Chondrocyte (in vitro differentiated cells): ENCODE measurements around the gene NPEPPS. TPM values are rescaled to one million over a fixed set of nuclear protein-coding genes. Genes with fewer than 3 reads are reported as not detected.

ENCODE experiments used
- DNase-seq: peaks from one replicate; pipeline ENCODE4 v3.0.0; 2021; ENCODE audit warnings: mixed read lengths, low spot score
- H3K27ac Mint-ChIP-seq: one replicate; pipeline ENCODE4 v1.8.0; 2021; ENCODE audit warnings: mild to moderate bottlenecking, moderate library complexity, mixed read lengths; ENCODE audit not compliant: unreplicated experiment
- H3K27me3 Mint-ChIP-seq: 2 replicates; pipeline ENCODE4 v1.8.0; 2021; ENCODE audit warnings: low read depth, mixed read lengths
- H3K36me3 Mint-ChIP-seq: 2 replicates; pipeline ENCODE4 v1.8.0; 2021; ENCODE audit warnings: low read depth, mixed read lengths
- H3K4me1 Mint-ChIP-seq: 2 replicates; pipeline ENCODE4 v1.8.0; 2021; ENCODE audit warnings: low read depth, mild to moderate bottlenecking, mixed read lengths
- H3K4me3 Mint-ChIP-seq: one replicate; pipeline ENCODE4 v1.8.0; 2021; ENCODE audit warnings: mild to moderate bottlenecking, moderate library complexity, mixed read lengths; ENCODE audit not compliant: unreplicated experiment
- H3K9me3 Mint-ChIP-seq: 2 replicates; pipeline ENCODE4 v1.8.0; 2021; ENCODE audit warnings: low read depth, mixed read lengths
- total RNA-seq: library from RNA; stranded (reverse); gene quantifications from 3 replicates; pipeline ENCODE4 v1.2.1, GENCODE V29; 2021
- TF ChIP-seq, protein P1 (sequence below): fragments of 200-600 bp; sonication (generic); IDR thresholded peaks from 2 replicates; pipeline ENCODE4 v1.5.0; 2021; ENCODE audit warnings: antibody characterized with exemption, mild to moderate bottlenecking, moderate library complexity

Gene NPEPPS
- total RNA-seq, 1 donor from 2014 or later = 113 TPM

DNA sequence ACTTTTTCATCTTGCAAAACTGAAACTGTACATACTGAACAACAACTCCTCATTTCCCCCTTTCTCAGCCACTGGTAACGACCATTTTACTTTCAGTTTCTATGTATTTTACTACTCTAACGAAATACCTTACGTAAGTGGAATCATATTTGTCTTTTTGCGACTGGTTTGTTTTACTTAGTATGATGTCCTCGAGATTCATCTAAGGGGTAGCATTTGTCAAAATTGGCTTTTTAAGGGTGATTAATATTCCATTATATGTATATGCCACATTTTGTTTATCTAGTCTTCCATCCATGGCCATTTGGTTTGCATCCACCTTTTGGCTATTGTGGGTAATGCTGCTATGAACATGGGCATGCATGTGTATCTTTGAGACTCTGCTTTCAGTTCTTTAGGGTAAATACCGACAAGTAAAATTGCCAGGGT lies 129.2 kb downstream of the NPEPPS start:
- Mint-ChIP-seq H3K36me3 (peaks cover 30% of the 10 kb centered on the region), H3K27me3 (no peaks in the 10 kb centered on the region), H3K27ac (no peak overlapping the region), H3K9me3 (no peaks in the 10 kb centered on the region), H3K4me3 (no peak overlapping the region), H3K4me1 (peaks cover 5% of the 10 kb centered on the region)
- no peak for DNase-seq
- TF ChIP-seq, protein P1, sequence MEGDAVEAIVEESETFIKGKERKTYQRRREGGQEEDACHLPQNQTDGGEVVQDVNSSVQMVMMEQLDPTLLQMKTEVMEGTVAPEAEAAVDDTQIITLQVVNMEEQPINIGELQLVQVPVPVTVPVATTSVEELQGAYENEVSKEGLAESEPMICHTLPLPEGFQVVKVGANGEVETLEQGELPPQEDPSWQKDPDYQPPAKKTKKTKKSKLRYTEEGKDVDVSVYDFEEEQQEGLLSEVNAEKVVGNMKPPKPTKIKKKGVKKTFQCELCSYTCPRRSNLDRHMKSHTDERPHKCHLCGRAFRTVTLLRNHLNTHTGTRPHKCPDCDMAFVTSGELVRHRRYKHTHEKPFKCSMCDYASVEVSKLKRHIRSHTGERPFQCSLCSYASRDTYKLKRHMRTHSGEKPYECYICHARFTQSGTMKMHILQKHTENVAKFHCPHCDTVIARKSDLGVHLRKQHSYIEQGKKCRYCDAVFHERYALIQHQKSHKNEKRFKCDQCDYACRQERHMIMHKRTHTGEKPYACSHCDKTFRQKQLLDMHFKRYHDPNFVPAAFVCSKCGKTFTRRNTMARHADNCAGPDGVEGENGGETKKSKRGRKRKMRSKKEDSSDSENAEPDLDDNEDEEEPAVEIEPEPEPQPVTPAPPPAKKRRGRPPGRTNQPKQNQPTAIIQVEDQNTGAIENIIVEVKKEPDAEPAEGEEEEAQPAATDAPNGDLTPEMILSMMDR = peak; percentile 9

DNA sequence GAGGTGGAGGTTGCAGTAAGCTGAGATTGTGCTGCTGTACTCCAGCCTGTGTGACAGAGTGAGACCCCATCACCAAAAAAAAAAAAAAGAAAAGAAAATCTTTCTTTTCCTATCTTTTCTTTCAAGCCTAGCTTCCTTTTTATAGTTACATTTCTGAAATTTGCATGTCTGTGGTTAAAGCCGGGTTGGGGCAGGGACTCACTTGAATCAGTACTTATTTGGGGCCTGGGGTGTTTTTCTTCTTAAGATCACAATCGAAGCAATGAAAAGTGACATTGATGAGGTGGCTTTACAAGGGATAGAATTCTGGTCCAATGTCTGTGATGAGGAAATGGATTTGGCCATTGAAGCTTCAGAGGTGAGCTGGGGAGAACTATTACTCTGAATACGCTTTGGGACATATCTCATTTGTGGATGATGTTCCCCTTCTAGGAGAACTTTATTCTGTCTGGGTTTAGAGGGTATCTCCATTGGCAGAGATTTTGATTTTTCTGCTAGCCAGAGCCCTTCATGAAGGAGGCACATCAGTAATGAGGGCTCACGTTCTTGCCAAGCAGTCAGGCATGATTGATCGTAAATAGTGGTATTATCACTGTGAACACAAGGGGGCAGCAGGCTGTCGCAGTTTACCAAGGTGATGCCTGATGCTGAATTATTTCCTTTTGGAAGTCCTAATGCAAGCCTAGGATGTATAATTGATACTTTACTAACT lies 133.2 kb downstream of the NPEPPS start:
- Mint-ChIP-seq H3K4me1 (no peaks in the 10 kb centered on the region), H3K9me3 (no peaks in the 10 kb centered on the region), H3K36me3 (peaks cover 32% of the 10 kb centered on the region), H3K27ac (no peak overlapping the region), H3K27me3 (no peaks in the 10 kb centered on the region), H3K4me3 (no peak overlapping the region)
- DNase-seq = no peak
- TF ChIP-seq, protein P1 = peak; percentile 86

DNA sequence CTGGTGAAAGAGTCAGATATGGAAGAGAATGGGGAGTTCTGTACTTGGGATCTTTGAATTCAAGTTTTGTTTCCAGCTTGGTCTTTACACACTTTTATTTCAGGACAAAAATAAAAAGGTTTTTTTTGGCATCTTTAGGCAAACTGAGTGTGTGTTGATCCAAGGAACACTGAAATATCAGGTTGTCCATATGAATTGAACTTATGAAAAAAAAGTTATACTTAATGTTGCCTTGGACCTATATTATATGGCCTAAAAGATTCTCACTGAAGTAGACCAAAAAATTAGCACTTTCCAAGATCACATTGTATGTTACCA lies 133.7 kb downstream of the NPEPPS start:
- Mint-ChIP-seq H3K4me1 (no peaks in the 10 kb centered on the region), H3K4me3 (no peak overlapping the region), H3K9me3 (no peaks in the 10 kb centered on the region), H3K36me3 (peaks cover 33% of the 10 kb centered on the region), H3K27ac (no peak overlapping the region), H3K27me3 (no peaks in the 10 kb centered on the region)
- TF ChIP-seq, protein P1 = peak; percentile 59
- DNase-seq = no peak

DNA sequence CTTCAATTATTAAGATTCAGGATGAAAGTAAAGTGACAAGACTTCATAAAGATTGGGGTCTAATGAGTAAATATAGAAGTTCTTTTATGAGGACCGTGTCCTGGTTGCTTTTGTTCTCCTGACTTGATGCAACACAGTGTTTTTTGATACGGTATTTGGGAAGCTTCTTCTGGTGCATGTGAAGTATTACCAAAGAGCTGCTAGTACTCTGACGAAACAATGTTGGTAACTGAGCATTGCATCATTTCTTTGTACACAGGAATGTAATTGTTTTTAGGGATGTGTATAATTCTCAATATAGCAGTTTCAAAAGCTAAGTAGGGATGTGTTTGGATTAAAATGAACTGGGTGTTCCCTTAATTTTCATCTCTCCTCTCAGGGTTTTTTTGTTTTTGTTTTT lies 134.7 kb downstream of the NPEPPS start:
- H3K4me3 Mint-ChIP-seq = no peak overlapping the region
- no peaks in the 10 kb centered on the region for H3K27me3 Mint-ChIP-seq
- no peak for DNase-seq
- H3K27ac Mint-ChIP-seq = peak overlapping the region; percentile 18
- H3K36me3 Mint-ChIP-seq = peaks cover 38% of the 10 kb centered on the region
- no peaks in the 10 kb centered on the region for H3K9me3 Mint-ChIP-seq
- TF ChIP-seq, protein P1 = no peak
- H3K4me1 Mint-ChIP-seq = no peaks in the 10 kb centered on the region

DNA sequence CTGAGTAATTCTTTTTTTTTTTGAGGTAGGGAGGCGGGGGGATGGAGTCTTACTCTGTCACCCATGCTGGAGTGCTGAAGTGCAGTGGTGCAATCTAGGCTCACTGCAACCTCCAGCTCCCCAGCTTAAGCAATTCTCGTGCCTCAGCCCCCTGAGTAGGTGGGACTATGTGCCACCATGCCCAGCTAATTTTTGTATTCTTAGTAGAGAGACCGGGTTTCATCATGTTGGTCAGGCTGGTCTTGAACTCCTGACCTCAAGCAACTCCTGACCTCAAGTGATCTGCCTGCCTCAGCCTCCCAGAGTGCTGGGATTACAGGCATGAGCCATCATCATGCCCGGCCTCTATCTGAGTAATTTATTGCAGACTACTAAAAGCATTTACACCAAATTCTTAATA lies 138.2 kb downstream of the NPEPPS start:
- Mint-ChIP-seq H3K4me3 (no peak overlapping the region), H3K36me3 (peaks cover 55% of the 10 kb centered on the region), H3K9me3 (no peaks in the 10 kb centered on the region), H3K27ac (no peak overlapping the region), H3K4me1 (no peaks in the 10 kb centered on the region), H3K27me3 (no peaks in the 10 kb centered on the region)
- TF ChIP-seq, protein P1 = no peak
- no peak for DNase-seq
